GM12872 (cell line): Measurements from ENCODE around the gene SUPT6H.

Experiments
- CTCF ChIP-seq: IDR thresholded peaks from 3 replicates; pipeline ENCODE4 v1.5.1; 2011; ENCODE audit warnings: low read depth, mild to moderate bottlenecking, low read length, moderate library complexity; ENCODE audit not compliant: insufficient read depth

Gene SUPT6H

GRCh38 chr17:28698253-28698941 is 36.4 kb downstream of the SUPT6H start:
- no peak for TF ChIP-seq CTCF

- no peak for TF ChIP-seq CTCF
Measured at GRCh38 chr17:28700278-28700677, 38.3 kb downstream of the SUPT6H start.

- TF ChIP-seq CTCF, result no peak
Measured at GRCh38 chr17:28700830-28701492, 39.0 kb downstream of the SUPT6H start.

GRCh38 chr17:28702026-28702751 is 40.2 kb downstream of the SUPT6H start:
- no peak for TF ChIP-seq CTCF

GRCh38 chr17:28702752-28703150 is 40.7 kb downstream of the SUPT6H start:
- no peak for TF ChIP-seq CTCF

GRCh38 chr17:28703552-28704218 is 41.7 kb downstream of the SUPT6H start:
- TF ChIP-seq CTCF, result no peak
